Measurements from ENCODE around the gene NBEAL2. TPM values are rescaled to one million over a fixed set of nuclear protein-coding genes. Genes with fewer than 3 reads are reported as not detected.

Gene NBEAL2
- total RNA-seq, 1 experiment from 2014 or later = 80.0 TPM

DNA sequence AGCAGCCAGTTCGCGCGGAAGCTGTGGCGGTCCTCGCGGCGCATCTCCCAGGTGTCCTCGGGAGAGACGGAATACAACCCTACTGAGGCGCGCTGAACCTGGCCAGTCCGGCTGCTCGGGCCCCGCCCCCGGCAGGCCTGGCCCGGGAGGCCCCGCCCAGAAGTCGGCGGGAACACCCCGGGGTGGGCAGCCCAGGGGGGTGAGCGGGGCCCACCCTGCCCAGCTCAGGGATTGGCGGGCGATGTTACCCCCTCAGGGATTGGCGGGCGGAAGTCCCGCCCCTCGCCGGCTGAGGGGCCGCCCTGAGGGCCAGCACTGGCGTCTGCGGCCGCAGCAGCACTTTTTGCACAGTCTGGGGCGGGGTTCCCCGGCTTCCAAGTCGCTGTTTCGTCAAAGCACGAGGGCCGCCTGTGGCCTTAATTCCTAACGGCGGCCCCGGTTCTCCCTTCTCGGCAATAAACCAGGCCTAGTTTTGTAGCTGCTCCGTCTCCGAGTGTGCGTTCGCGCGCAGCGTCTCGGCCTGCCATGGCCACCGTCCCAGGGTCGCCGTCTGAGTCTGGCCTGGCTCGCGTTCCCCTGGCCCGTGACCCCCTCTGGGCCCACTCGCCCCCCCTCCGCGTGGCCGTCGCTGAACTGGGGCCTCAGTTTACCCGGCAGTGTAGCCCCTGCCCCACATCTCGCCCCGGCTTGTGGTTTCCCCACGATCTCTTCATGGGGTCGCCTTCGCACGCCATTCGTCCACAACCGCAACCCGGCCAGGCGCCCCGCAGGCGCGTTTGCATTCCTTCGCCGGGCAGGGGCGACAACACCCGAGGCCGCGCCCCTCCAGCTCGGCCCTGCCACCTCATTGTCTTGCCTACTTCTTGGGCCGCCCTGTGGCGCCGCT lies 30.0 kb downstream of the NBEAL2 start (continued):
- TF ChIP-seq, protein P1, sequence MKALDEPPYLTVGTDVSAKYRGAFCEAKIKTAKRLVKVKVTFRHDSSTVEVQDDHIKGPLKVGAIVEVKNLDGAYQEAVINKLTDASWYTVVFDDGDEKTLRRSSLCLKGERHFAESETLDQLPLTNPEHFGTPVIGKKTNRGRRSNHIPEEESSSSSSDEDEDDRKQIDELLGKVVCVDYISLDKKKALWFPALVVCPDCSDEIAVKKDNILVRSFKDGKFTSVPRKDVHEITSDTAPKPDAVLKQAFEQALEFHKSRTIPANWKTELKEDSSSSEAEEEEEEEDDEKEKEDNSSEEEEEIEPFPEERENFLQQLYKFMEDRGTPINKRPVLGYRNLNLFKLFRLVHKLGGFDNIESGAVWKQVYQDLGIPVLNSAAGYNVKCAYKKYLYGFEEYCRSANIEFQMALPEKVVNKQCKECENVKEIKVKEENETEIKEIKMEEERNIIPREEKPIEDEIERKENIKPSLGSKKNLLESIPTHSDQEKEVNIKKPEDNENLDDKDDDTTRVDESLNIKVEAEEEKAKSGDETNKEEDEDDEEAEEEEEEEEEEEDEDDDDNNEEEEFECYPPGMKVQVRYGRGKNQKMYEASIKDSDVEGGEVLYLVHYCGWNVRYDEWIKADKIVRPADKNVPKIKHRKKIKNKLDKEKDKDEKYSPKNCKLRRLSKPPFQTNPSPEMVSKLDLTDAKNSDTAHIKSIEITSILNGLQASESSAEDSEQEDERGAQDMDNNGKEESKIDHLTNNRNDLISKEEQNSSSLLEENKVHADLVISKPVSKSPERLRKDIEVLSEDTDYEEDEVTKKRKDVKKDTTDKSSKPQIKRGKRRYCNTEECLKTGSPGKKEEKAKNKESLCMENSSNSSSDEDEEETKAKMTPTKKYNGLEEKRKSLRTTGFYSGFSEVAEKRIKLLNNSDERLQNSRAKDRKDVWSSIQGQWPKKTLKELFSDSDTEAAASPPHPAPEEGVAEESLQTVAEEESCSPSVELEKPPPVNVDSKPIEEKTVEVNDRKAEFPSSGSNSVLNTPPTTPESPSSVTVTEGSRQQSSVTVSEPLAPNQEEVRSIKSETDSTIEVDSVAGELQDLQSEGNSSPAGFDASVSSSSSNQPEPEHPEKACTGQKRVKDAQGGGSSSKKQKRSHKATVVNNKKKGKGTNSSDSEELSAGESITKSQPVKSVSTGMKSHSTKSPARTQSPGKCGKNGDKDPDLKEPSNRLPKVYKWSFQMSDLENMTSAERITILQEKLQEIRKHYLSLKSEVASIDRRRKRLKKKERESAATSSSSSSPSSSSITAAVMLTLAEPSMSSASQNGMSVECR (CRISPR knock-in tag; IDR thresholded peaks at IDR 0.05; ENCODE audit: borderline replicate concordance) = peak; percentile 26; the same call in 1 of the 2 replicates
- TF ChIP-seq NFYB (CRISPR knock-in tag; conservative IDR thresholded peaks at IDR 0.05; ENCODE audit: low read depth) (peak; percentile 66), SMAD3 (CRISPR knock-in tag; IDR thresholded peaks at IDR 0.05; ENCODE audit: borderline replicate concordance) (no peak; the same call in 1 of the 2 replicates), TEAD4 (CRISPR knock-in tag; IDR thresholded peaks at IDR 0.05) (no peak), ETV6 (CRISPR knock-in tag; IDR thresholded peaks at IDR 0.05) (peak; percentile 84; the same call in 1 of the 2 replicates), JAZF1 (CRISPR knock-in tag; IDR thresholded peaks at IDR 0.05) (no peak), CREB1 (CRISPR knock-in tag; IDR thresholded peaks at IDR 0.05) (no peak), NR1H2 (CRISPR knock-in tag; IDR thresholded peaks at IDR 0.05) (no peak), SP1 (CRISPR knock-in tag; conservative IDR thresholded peaks at IDR 0.05) (peak; percentile 95), ESRRA (CRISPR knock-in tag; IDR thresholded peaks at IDR 0.05; ENCODE audit: borderline replicate concordance) (no peak)
- TF ChIP-seq, protein P2, sequence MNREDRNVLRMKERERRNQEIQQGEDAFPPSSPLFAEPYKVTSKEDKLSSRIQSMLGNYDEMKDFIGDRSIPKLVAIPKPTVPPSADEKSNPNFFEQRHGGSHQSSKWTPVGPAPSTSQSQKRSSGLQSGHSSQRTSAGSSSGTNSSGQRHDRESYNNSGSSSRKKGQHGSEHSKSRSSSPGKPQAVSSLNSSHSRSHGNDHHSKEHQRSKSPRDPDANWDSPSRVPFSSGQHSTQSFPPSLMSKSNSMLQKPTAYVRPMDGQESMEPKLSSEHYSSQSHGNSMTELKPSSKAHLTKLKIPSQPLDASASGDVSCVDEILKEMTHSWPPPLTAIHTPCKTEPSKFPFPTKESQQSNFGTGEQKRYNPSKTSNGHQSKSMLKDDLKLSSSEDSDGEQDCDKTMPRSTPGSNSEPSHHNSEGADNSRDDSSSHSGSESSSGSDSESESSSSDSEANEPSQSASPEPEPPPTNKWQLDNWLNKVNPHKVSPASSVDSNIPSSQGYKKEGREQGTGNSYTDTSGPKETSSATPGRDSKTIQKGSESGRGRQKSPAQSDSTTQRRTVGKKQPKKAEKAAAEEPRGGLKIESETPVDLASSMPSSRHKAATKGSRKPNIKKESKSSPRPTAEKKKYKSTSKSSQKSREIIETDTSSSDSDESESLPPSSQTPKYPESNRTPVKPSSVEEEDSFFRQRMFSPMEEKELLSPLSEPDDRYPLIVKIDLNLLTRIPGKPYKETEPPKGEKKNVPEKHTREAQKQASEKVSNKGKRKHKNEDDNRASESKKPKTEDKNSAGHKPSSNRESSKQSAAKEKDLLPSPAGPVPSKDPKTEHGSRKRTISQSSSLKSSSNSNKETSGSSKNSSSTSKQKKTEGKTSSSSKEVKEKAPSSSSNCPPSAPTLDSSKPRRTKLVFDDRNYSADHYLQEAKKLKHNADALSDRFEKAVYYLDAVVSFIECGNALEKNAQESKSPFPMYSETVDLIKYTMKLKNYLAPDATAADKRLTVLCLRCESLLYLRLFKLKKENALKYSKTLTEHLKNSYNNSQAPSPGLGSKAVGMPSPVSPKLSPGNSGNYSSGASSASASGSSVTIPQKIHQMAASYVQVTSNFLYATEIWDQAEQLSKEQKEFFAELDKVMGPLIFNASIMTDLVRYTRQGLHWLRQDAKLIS (CRISPR knock-in tag; IDR thresholded peaks at IDR 0.05; ENCODE audit: borderline replicate concordance) = no peak
- TF ChIP-seq, protein P3, sequence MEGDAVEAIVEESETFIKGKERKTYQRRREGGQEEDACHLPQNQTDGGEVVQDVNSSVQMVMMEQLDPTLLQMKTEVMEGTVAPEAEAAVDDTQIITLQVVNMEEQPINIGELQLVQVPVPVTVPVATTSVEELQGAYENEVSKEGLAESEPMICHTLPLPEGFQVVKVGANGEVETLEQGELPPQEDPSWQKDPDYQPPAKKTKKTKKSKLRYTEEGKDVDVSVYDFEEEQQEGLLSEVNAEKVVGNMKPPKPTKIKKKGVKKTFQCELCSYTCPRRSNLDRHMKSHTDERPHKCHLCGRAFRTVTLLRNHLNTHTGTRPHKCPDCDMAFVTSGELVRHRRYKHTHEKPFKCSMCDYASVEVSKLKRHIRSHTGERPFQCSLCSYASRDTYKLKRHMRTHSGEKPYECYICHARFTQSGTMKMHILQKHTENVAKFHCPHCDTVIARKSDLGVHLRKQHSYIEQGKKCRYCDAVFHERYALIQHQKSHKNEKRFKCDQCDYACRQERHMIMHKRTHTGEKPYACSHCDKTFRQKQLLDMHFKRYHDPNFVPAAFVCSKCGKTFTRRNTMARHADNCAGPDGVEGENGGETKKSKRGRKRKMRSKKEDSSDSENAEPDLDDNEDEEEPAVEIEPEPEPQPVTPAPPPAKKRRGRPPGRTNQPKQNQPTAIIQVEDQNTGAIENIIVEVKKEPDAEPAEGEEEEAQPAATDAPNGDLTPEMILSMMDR (IDR thresholded peaks at IDR 0.05) = no peak
- TF ChIP-seq, protein P4, sequence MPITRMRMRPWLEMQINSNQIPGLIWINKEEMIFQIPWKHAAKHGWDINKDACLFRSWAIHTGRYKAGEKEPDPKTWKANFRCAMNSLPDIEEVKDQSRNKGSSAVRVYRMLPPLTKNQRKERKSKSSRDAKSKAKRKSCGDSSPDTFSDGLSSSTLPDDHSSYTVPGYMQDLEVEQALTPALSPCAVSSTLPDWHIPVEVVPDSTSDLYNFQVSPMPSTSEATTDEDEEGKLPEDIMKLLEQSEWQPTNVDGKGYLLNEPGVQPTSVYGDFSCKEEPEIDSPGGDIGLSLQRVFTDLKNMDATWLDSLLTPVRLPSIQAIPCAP (CRISPR knock-in tag; IDR thresholded peaks at IDR 0.05) = no peak
- TF ChIP-seq, protein P5, sequence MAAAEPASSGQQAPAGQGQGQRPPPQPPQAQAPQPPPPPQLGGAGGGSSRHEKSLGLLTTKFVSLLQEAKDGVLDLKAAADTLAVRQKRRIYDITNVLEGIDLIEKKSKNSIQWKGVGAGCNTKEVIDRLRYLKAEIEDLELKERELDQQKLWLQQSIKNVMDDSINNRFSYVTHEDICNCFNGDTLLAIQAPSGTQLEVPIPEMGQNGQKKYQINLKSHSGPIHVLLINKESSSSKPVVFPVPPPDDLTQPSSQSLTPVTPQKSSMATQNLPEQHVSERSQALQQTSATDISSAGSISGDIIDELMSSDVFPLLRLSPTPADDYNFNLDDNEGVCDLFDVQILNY (CRISPR knock-in tag; IDR thresholded peaks at IDR 0.05) = peak; percentile 90
- TF ChIP-seq, protein P6, sequence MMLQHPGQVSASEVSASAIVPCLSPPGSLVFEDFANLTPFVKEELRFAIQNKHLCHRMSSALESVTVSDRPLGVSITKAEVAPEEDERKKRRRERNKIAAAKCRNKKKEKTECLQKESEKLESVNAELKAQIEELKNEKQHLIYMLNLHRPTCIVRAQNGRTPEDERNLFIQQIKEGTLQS (CRISPR knock-in tag; conservative IDR thresholded peaks at IDR 0.05) = no peak
- TF ChIP-seq, protein P7, sequence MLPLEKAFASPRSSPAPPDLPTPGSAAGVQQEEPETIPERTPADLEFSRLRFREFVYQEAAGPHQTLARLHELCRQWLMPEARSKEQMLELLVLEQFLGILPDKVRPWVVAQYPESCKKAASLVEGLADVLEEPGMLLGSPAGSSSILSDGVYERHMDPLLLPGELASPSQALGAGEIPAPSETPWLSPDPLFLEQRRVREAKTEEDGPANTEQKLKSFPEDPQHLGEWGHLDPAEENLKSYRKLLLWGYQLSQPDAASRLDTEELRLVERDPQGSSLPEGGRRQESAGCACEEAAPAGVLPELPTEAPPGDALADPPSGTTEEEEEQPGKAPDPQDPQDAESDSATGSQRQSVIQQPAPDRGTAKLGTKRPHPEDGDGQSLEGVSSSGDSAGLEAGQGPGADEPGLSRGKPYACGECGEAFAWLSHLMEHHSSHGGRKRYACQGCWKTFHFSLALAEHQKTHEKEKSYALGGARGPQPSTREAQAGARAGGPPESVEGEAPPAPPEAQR (CRISPR knock-in tag; IDR thresholded peaks at IDR 0.05) = no peak
- TF ChIP-seq, protein P8, sequence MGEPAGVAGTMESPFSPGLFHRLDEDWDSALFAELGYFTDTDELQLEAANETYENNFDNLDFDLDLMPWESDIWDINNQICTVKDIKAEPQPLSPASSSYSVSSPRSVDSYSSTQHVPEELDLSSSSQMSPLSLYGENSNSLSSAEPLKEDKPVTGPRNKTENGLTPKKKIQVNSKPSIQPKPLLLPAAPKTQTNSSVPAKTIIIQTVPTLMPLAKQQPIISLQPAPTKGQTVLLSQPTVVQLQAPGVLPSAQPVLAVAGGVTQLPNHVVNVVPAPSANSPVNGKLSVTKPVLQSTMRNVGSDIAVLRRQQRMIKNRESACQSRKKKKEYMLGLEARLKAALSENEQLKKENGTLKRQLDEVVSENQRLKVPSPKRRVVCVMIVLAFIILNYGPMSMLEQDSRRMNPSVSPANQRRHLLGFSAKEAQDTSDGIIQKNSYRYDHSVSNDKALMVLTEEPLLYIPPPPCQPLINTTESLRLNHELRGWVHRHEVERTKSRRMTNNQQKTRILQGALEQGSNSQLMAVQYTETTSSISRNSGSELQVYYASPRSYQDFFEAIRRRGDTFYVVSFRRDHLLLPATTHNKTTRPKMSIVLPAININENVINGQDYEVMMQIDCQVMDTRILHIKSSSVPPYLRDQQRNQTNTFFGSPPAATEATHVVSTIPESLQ (CRISPR knock-in tag; IDR thresholded peaks at IDR 0.05) = no peak

Data from WTC11 (cell line).